VCaP (cell line): ENCODE results near the gene ATXN7L1.

ENCODE experiments used
- H3K27ac ChIP-seq: fragments of 450-650 bp; 2 replicates; pipeline ENCODE4 v1.5.1; 2017
- TF ChIP-seq, protein P1 (sequence below): fragments of 450-650 bp; conservative IDR thresholded peaks from 2 replicates; pipeline ENCODE4 v1.5.1; 2017; ENCODE audit warnings: mild to moderate bottlenecking, moderate library complexity

The ATXN7L1 gene

DNA sequence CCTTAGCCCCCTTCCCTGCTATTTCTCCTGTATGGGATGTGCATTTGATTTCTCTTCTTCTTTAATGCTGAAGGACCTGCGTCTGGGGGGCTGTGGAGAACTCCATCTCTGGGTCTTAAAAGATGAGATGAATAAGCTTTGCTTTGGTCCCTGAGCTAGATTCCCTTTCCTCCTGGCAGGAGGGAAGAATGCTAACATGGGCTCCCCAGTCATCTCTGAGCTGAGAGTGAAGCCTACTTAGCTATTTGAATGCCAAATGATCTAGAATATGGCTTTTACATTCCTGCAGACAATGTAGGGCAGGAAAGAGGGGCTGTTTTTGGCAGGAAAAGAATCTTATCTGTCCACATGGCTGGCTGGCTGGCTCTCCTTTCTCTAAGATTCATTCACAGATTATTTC lies 232.5 kb downstream of the ATXN7L1 start:
- TF ChIP-seq, protein P1, sequence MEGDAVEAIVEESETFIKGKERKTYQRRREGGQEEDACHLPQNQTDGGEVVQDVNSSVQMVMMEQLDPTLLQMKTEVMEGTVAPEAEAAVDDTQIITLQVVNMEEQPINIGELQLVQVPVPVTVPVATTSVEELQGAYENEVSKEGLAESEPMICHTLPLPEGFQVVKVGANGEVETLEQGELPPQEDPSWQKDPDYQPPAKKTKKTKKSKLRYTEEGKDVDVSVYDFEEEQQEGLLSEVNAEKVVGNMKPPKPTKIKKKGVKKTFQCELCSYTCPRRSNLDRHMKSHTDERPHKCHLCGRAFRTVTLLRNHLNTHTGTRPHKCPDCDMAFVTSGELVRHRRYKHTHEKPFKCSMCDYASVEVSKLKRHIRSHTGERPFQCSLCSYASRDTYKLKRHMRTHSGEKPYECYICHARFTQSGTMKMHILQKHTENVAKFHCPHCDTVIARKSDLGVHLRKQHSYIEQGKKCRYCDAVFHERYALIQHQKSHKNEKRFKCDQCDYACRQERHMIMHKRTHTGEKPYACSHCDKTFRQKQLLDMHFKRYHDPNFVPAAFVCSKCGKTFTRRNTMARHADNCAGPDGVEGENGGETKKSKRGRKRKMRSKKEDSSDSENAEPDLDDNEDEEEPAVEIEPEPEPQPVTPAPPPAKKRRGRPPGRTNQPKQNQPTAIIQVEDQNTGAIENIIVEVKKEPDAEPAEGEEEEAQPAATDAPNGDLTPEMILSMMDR = no peak
- no peak overlapping the region for H3K27ac ChIP-seq

GRCh38 chr7:105643384-105643783 lies 233.0 kb downstream of the ATXN7L1 start:
- TF ChIP-seq, protein P1 = no peak
- H3K27ac ChIP-seq = no peak overlapping the region

- no peak overlapping the region for H3K27ac ChIP-seq
- TF ChIP-seq, protein P1 = no peak
Measured at GRCh38 chr7:105642264-105642663, 234.1 kb downstream of the ATXN7L1 start.

DNA sequence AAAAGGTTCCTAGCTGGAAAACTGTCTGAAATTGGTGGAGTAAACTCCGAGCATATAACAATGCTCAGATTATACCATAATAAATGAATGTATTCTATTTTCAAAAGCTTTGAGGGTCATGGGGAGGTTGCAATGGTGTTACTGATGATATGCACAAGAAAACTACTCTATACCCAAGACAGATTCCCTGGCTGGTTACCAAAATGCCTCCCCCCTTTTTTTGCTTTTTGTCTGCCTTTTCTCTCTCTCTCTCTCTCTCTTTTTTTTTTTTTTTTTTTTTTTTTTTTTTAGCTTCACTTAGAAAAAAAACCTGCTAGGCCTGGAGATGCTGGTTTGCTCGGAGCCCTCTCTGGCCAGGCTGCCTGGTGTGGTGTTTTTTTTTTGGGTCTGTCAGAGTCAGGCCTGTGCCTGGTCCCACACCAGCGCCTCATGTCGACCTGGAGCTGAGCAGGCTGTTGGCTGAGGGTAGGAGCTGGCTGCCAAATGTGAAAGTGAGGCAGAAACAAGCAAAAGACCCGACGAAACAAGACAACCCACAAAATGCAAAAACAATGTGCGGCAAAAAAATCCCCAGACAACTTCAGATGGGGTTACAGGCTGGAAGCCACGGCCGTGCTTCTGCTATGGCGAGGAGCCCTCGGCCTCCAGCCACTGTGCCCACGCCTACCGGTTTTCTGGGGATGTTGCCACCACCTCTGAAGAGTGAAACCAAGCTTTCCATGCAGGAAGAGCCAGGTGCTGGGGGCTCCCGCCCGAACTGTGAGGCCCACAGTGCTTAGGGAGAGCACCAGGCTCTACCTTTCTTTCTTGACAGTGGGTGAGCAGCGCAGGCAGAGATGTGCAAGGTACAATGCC lies 235.2 kb downstream of the ATXN7L1 start:
- H3K27ac ChIP-seq = no peak overlapping the region
- TF ChIP-seq, protein P1 = no peak

DNA sequence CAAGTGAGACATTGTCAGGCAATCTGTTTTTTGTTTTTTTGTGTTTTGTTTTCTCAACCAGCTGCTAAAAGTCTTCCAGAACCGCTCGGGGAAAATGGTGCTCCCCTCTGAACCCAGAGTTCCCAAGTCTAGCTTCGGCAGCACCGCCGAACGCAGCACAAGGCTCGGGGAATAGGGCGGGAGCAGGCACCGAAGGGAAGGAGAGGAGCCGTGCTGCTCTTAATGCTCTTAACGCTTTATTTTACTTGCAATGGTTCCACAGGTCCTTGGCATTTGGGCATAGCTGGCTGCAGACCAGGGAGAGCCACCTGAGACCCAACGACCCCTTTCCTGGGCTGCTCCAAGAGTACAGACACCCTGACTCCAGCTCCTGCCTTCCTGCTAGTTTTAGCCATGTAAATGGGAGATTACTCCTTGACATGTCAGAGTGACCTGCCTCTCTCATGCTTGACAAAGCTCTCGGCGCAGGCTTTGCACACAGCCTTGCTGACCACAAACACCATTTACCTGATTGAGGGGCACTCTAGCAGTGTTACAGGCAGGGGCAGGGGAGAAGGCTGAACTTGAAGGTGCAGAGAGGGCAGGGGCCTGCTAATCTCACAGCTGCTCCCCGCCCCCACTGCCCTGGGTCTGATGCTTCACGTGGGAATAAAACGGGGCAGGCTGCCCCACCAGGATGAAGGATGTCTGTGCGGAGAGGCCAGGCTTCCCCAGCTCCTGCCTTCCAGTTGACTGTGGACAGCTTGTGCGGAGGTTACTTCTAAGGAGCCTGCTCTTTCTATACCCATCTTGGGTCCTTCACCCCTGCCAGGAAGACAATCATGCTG lies 236.5 kb downstream of the ATXN7L1 start:
- TF ChIP-seq, protein P1 = no peak
- H3K27ac ChIP-seq = no peak overlapping the region

DNA sequence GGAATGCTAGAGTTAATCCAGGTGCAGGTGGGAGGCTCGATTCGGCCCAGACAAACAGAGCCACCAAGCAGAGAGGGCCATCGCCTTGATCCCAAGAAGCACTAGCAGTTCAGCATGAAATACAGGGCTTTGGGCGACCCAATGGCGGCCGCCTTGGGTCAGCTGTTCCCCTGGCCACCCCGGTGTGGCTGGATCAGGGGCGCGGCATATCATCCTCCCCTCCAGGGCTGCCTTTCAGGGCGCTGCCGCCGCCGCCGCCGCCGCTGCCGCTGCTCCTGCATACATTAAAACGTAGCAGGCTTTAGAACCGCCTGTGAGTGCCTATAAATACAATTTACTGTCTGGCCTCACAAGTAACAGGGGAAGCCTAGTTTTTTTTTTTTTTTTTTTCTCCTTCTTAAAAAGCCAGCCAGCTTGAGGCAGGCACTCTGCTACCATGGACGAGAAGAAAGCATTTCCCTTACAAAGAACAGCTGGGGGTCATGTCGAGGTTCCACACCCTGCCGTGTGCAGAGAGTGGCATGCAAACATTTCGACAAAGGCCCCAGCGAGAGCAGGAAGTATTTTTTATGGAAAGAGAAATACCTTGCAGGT lies 237.4 kb downstream of the ATXN7L1 start:
- peak overlapping the region; percentile 31; the same call in 1 of the 2 replicates for H3K27ac ChIP-seq
- TF ChIP-seq, protein P1 = no peak

DNA sequence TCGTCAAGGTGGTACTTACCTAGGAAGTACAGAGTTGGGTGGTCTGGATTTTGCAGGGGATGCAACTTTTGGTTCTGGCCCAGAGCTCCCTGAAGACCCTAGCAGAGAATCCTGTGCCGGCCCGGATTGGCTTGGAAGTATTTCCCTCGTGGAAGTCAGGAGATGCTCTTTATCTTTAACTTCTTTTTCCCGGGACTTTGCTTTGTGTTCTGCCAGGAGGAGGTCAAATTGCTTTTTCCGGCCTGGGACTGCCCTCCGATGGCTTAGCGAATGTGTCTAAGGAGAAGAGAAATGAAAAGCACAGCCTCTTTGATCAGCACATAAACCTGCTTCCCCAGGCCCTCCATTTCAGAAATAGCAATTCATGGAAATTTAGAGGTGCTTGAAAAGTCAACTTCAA lies 238.1 kb downstream of the ATXN7L1 start:
- no peak overlapping the region for H3K27ac ChIP-seq
- TF ChIP-seq, protein P1 = no peak
